Activated T-helper 1 cell treated with Interleukin-2 at 50 U/mL for 16 hours (primary cell): ENCODE data around the gene CPVL.

Experiments
- DNase-seq: peaks from one replicate; pipeline ENCODE4 v3.0.0-alpha.2; 2020; ENCODE audit warnings: low read depth

The CPVL gene

GRCh38 chr7:29090836-29091601, 55.3 kb downstream of the CPVL start:
- DNase-seq = no peak

DNA sequence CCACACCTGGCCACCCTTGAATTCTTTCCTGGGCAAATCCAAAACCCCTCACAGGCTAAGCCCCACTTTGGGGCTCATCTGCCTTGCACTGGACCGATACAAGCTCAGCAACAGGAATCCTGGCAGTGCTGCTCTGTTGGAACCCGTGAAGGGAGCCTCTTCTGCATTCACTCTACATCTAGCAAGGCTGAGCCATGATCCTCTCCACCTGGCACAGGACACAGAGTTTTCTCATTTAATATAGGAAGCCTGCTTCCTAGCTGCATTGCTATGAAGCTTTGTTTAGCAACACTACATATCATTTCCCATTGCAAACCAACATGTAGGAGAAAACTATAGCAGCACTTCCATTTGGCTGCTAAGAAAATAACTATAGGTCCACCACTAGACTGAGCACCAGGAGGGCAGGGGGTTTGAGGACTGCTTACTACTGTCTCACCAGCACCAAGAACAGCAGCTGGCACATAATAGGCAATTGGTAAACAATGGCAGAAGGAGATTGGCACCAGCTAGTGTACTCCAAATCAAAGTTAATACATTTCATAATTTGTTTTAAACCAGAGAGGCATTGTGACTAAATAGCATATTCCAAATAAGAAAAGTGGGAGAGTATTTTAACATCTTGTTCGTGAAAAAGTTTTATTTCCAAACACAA, 56.1 kb downstream of the CPVL start:
- no peak for DNase-seq

GRCh38 chr7:29087840-29088170, 58.5 kb downstream of the CPVL start:
- DNase-seq = no peak

- no peak for DNase-seq
Observed at GRCh38 chr7:29086545-29086944, 59.8 kb downstream of the CPVL start.

- DNase-seq = no peak
Observed at GRCh38 chr7:29084832-29085231, 61.5 kb downstream of the CPVL start.

DNA sequence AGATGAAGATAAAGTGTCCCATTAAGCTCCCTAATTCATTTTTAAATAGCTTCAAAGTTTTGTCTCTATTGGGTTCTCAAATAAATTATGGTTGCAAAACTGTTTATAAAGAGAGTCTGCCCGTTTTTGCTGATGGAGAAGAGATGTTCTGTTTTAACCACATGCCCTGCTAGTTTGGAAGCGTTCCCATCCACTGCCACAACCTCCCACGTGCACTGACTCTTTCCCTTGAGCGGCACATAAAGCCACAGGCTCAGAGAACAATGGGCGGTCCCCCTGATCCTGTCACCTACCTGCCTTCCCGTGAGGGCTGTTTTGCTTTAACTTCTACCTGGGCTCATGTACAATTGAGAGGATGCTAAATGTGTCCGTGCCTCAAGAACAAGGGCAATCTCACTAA, 65.5 kb downstream of the CPVL start:
- no peak for DNase-seq

GRCh38 chr7:29078311-29079260, 67.8 kb downstream of the CPVL start:
- no peak for DNase-seq

DNA sequence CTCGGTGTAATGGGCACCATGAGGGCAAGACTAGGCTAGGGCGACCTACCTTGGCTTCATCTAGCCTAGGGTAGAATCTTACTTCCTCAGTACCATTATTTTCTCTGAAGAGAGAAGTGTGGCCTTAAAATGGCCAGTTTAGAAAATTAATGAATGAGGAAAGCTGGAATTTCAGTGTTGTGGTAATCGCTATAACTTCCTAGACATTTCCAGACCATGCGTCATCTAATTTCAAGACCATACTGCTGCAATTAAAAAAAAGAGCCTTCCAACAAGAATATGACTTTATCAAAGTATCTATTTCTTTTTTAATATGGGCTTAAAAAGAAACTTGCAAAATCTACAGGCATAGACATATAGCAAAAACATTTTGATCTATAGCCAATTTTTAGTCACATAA, 68.5 kb downstream of the CPVL start:
- DNase-seq = no peak

DNA sequence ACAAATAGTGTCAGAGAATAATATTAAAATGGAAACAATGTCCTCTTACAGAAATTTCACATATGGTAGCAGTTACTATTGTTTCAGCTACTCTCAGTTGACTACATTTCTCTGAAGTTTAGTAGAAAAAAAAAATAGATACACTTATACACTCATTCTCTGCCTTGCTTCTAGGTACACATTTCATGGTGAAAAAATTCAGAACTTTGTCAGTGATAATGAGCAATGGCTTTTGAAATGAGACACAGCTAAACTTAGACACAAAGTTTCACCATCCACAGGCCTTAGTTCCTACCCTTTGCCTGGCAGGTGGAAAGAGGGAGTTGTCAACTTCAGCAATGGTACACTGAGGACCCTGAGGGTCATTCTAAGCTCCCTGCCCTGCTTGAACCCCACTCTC, 69.2 kb downstream of the CPVL start:
- no peak for DNase-seq

DNA sequence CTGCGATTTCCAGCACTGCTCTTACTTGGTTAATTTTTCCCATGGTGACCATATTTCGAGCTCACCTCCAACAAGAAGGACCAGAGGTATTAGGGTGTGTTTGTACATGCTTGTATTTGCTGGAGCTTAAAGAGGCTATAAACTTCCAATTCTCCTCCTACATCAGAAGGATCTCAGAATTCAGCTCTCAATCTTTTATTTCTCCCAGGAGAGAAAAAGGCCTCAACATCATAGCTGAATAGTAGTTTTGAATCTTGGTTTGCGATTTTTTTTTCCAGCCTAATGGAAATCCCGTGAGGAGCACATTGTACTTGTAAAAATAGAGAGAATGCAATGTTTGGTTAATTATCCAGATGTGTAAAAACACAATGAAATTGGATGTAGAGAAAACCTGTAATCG, 69.7 kb downstream of the CPVL start:
- no peak for DNase-seq

DNA sequence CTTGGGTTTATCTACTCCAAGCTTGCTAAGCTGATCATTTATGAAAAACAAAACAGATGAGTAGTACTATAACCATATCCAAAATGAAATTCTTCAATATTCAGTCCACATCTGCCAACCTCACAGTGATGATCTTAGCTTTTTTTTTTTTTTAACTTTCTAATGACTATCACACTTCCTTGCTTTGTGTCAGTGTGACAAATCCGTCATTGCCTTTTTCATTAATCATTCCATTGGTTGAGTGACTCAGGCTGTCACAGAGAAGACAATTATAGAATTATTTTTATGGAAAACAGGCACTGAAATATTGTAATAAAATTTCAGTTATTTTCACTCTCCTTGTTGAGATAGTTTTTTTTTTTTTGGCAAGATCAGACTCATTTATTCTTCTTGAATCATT, 70.7 kb downstream of the CPVL start:
- no peak for DNase-seq

GRCh38 chr7:29071203-29071874, 75.0 kb downstream of the CPVL start:
- no peak for DNase-seq

- DNase-seq = no peak
Observed at GRCh38 chr7:29066641-29067040, 79.7 kb downstream of the CPVL start.

DNA sequence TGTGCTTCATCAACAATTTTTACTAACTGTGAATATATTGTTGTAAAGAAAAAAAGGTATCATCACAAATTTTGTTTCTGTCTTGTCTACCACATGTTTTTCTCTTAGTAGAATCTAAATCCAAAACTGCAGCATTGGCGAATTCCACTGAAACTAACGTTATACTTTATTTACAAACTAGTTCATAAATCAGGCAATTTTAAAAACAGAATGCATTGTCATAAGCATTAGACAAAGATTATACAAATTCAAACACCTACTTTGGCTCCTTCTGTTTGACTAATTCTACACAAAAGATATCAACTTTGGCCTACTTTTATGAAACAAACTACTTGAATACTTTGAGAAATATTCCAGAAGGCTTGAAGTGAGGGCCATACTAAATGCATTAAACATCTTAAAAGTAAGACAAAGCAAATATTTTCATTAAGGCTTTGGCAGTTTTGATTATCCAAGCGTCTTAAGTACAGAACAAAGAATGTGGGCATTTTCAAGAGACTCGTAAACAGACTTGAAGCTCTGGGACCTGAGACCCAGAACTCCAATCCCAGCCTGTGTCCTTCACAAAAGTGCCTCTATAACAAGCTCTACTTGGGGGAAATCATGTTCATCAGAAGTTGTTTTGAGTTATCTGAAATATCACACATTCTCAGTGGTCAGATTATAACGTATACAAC, 81.0 kb downstream of the CPVL start:
- no peak for DNase-seq

DNA sequence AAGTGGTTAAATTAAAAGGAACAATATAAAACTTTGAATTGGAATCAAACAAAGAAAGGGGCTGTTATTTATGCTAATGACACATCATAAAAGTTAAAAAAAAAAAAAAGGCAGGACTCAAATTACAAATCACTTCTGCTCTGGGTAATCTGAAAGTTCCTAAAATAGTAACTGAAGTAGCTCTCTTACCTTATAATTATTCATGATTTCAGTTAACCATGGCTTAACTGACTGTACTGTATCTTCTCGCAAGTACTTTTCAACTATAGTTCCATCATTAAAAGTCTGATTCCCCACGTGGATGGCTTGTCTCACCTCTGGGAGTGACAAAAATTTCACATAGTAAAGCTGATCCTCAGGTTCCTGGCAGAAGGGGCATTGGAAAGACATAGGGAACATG, 82.5 kb downstream of the CPVL start:
- DNase-seq = no peak

GRCh38 chr7:29063236-29063635, 83.1 kb downstream of the CPVL start:
- no peak for DNase-seq

DNA sequence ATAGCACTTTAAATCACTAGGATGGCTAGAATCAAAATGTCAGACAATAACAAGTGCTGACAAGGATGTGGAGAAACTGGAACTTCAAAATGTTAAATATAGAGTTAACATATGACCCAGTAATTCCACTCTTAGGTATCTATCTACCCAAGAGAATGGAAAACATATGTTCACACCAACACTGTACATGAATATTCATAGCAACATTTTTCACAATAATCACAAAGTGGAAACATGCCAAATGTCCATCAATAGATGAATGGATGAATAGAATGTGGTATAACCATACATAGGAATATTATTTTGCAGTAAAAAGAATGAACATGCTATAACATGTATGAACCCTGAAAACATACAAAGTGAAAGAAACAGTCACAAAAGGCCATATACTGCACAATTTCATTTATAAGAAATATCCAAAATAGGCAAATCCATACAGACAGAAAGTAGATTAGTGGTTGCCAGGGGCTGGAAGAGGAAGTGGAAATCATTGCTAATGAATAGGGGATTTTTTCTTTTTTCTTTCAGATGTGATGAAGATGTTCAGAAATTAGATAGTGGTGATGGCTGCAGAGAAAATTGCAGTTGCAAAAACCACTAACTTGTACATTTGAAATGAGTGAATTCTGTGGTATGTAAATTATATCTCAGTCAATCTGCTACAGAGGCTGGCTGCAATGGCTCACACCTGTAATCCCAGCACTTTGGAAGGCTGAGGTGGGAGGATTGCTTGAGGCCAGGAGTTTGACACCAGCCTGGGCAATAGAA, 93.0 kb downstream of the CPVL start:
- no peak for DNase-seq

GRCh38 chr7:29046978-29047377, 99.4 kb downstream of the CPVL start:
- DNase-seq = no peak

- DNase-seq = no peak
Observed at GRCh38 chr7:29045258-29046086, 100.9 kb downstream of the CPVL start.

DNA sequence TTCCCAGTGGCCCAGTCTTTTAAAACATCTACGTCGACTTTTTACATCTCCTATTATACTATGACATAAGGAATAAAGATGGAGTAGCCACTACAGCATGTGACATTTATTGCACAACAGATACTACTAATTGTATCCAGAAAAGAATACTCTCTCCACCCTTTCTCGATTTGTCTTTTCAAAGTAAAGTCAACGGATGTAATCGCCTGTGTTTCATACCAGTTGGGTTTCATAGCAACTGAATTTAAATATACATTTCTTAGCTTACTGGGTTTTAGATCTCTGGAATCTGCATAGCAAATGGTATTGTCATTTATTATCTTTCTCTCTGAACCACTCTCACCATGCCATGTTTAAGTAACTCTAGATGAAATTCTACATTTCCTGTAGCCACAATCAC, 101.8 kb downstream of the CPVL start:
- no peak for DNase-seq
